Activated CD4-positive, alpha-beta T cell treated with anti-CD3 and anti-CD28 coated beads, Interleukin-2, amount 50 U/mL, for 24 hours (primary cell): ENCODE results near the gene TIMM50.
"Not testable (repeated sequence)": the region's sequence is repeated elsewhere in the genome, so short reads cannot be mapped to it uniquely, and the experiment has no call there.

ENCODE experiments used
- DNase-seq, 2 donors: peaks; one replicate each; pipeline ENCODE4 v3.0.0-alpha.2; 2020; ENCODE audit warnings: low read depth in 1 of 2, low spot score in 1 of 2

The TIMM50 gene

DNA sequence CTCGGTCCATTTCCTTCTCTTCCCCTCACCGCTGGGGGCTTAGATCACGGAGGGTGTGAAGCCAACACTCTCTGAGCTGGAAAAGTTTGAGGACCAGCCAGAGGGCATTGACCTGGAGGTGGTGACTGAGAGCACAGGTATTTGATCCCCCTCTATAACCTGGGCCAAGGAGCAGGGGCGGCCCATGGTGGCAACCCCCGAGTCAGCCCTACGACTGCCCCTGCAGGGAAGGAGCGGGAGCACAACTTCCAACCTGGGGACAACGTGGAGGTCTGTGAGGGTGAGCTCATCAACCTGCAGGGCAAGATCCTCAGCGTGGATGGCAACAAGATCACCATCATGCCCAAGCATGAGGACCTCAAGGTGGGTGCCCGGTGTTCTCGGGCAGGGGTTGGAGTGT is 11.6 kb upstream of the TIMM50 start:
- DNase-seq: no peak

DNA sequence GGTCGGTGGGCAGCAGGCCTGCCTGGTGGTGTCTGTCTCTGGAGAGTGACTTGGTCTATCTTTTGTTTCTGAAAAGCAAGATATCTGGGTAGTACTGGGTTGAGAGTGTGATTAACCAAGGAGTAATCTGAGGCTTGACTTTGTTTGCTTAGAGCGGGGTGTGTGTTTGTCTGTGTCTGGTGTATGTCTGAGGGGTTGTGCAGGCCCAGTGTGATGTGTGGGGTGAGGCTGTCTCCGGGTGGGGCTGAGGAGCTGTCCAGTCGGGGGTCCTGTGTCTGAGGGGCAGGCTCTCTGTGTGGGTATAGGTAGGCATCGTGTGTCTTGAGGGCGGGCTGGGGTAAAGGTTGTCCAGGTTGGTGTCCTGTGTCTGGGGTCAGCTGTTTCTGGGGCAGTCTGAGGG is 11.1 kb upstream of the TIMM50 start:
- no peak for DNase-seq

DNA sequence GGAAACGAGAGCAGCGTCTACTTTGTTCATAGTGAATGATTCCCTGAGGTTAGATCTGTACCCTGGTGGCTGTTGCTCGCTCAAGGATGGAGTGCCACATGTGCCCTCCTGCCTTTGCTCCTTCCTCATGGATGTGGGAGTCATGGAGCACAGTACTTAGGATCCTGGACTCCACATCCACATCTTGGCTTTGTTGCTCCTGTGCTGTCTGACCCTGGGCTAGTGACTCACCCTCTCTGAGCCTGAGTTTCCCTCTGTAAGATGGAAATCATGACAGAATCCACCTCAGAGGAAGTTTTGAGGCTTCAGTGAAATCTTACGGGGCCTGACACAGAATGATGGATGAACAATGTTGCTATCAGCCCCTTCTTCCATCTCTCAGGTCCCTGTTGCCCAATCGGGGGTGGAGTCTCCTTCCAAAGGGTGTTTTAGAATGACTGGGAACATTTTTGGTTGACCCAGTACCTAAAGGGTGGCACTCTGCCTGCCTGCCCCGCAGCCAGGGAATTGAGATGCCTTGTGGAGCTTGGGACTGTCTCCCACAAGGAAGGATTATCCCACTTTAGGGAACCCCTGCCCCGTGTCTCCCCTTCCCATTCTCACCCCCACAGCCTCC is 9.8 kb upstream of the TIMM50 start:
- DNase-seq: no peak

DNA sequence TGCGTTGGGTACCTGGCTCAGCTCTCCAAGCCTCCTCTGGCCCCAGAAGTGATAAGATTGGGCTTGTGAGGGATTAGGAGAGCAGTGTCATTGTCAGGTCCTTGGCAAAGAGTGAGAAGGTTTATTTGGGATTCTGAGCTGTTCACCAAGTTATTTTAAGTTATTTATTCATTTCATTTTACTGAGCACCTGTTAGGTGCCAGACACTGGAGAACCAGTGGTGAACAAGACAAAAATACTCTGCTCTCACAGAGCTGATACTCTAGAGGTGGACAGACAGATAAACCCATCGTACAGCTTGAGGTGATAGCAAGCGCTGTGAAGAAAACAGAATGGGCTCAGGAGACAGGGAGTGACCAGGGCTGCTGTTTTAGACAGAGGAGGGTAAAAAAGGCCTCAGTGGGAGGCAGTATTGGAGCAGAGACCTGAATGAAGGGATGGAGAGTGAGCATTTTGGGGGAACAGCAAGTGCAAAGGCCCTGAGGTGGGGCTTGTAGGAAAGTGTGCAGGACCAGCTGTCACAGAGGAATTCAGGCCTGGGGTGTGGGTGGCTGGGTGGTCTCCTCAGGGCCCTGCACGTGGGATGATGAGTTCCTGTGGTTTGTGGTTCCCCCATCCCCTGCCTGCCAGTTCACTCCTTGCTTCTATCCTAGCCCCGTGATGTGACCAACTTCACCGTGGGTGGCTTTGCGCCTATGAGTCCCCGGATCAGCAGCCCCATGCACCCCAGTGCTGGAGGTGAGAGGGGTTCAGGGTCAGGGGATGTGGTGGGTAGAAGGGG is 8.7 kb upstream of the TIMM50 start:
- no peak for DNase-seq

DNA sequence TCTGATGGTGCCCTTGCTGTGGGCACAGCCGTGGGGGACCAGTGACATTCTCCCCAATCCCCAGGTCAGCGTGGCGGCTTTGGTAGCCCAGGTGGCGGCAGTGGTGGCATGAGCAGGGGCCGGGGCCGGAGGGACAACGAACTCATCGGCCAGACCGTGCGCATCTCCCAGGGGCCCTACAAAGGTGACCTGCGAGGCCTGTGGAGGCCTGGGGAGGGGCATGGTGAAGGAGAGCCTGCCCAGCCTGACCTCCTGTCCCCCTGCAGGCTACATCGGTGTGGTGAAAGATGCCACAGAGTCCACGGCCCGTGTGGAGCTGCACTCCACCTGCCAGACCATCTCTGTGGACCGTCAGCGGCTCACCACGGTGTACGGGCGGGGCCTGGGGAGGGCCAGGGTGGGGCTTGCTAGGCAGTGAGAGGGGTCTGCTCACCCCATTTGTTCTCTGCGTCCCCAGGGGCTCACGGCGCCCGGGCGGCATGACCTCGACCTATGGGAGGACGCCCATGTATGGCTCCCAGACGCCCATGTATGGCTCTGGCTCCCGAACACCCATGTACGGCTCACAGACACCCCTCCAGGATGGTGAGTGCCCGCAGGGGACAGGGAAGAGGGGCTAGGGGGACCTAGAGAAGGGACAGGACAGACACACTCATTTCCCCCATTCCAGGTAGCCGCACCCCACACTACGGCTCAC is 7.7 kb upstream of the TIMM50 start:
- no peak for DNase-seq

DNA sequence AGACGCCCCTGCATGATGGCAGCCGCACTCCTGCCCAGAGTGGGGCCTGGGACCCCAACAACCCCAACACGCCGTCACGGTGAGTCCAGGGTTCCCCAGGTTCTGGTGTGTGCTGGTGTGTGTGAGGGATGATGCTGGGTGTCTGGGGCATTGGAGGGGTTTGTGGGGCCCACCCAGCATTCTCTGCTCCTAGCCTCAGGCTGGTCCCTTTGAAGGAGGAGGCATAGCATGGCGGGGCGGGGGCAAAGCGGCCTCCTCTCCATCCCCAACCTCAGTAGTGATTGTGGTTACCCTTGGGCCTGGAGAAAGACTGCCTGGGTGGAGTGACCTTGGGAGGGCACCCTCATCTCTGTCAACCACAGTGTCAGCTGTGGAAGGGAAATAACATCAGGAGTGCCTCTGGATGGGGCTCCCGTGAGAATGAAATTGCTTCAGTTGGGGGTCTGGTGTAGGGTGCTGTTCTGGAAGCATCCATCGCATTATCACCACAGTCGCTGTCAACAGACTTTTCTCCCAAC is 7.1 kb upstream of the TIMM50 start:
- DNase-seq: no peak

DNA sequence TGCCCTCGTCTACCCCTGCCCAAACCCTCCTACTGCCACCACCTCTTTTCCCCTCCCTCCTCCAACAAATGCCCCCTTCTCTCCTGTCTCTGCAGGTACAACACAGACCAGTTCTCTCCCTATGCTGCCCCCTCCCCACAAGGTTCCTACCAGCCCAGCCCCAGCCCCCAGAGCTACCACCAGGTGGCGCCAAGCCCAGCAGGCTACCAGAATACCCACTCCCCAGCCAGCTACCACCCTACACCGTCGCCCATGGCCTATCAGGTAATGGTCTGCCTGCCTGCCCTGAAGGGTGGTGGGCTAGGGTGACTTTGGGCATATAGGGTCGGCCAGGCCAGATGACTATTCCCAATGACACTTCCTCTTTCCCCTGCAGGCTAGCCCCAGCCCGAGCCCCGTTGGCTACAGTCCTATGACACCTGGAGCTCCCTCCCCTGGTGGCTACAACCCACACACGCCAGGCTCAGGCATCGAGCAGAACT is 6.5 kb upstream of the TIMM50 start:
- DNase-seq: peak; percentile 54 to 65

DNA sequence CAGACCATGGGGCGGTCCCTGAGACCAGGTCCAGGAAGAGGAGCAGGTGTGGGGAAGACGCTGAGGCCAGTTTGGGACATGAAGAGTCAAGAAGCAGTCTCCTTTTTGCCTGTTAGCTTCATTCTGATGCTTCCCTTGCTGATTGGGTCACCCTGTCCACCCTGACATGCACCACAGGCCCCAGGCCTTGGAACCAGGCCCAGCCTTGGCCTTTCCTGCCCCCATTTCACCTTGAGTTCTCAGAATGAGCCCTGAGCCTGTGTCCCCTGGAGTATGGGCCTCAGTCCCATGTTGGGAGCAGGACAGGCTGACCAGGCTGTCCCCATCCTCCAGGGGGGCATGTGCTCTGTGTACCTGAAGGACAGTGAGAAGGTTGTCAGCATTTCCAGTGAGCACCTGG is 4.9 kb upstream of the TIMM50 start:
- DNase-seq: no peak

DNA sequence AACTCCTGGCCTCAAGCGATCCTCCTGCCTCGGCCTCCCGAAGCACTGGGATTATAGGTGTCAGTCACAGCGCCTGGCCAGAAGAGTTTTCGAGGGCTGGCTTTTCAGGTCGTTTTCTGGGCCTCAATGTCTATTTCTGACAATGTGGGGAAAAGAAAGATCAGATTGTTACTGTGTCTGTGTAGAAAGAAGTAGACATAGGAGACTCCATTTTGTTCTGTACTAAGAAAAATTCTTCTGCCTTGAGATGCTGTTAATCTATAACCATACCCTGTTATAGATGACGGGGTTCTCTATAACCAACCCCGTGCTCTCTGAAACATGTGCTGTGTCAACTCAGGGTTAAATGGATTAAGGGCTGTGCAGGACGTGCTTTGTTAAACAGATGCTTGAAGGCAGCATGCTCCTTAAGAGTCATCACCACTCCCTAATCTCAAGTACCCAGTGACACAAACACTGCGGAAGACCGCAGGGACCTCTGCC is 1.3 kb upstream of the TIMM50 start:
- DNase-seq: not testable (repeated sequence)

DNA sequence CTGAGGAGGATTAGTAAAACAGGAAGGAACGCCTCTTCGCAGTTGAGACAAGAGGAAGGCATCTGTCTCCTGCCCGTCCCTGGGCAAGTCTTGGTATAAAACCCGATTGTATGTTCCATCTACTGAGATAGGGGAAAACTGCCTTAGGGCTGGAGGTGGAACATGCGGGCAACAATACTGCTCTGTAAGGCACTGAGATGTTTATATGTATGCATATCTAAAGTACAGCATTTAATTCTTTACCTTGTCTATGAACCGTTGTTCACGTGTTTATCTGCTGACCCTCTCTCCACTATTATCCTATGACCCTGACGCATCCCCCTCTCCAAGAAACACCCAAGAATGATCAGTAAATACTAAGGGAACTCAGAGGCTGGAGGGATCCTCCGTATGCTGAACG is 722 bp upstream of the TIMM50 start:
- DNase-seq: no peak

DNA sequence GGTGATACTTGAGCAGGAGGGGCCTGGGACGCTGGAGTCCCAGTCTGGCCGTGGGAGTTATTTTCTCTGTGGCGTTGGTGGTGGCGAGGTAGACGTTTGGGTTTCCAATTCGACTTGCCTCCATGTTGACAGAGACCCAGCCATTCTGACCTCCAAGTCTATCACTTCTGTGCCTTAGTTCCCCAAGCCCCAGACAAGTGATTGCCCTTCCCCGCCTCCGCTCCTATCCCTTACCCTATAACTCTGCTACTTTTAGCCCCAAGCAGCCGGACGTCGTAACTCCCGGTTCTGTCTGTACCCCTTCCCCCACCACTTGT is 549 bp downstream of the TIMM50 start:
- DNase-seq: no peak

DNA sequence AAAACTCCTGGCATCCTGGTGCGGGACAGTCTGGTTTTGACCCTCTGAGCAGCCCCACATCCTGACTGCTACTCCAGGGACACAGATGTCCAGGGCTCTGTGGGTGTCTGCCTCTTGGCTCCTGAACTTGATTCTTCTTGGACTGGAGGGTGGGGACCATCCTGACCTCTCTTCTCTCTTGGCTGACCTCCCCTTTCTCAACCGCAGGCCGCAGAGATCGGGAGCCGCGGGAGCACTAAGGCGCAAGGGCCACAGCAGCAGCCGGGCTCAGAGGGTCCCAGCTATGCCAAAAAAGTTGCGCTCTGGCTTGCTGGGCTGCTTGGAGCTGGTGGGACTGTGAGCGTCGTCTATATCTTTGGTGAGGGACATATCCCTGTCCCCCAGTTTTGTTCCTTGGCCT is 1.0 kb downstream of the TIMM50 start:
- DNase-seq: no peak

DNA sequence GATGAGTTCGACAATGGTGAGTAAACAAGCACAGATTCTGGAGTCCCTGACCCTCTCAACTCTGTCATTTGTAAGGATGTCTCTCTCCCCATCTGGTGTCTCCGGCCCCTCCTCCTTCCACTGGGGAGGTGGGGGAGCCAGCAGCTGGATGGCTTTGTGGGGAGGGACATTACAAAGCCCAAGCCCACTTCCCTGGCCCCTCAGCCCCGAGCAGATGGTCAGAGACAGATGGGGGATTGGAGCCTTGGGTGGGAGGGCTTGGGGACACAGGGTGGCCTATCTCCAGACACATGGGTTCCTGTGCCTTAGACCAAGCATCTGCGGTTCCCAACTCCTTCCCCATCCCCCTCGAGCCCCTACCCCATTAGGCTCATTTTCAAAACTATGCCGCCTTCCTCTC is 2.5 kb downstream of the TIMM50 start:
- DNase-seq: no peak

DNA sequence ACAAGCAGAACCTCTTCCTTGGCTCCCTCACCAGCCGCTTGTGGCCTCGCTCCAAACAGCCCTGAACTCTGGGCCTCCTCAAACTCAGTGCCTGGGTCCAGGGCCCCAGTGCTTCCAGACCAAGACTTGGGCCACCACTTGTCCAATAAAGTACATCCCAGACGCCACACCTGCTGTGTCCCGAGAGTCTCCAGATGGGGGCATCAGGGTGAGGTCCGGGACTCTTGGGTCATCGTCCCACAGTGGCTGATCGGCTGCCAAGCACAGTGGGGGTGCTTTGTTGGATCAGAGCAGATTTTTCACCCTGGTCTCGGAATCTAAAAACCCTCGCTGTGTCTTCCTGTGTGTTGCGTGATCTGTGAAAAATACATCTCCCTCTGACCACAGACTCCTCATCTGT is 9.1 kb downstream of the TIMM50 start:
- no peak for DNase-seq

DNA sequence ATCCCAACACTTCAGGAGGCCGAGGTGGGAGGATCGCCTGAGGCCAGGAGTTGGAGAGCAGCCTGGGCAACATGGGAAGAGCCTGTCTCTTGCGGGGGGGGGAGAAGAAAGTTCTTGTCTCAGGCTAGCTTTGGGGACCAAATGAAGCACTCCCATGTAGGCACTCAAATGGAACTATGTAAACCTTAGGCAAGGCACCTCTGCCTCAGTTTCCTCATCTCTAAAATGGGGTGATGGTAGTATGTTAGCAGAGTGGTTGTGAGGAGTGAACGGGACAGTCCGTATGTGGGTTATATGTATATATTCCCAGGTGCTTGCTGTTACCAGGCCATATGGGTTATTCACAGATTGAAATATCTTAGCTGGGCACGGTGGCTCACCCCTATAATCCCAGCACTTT is 11.6 kb downstream of the TIMM50 start:
- DNase-seq: no peak

DNA sequence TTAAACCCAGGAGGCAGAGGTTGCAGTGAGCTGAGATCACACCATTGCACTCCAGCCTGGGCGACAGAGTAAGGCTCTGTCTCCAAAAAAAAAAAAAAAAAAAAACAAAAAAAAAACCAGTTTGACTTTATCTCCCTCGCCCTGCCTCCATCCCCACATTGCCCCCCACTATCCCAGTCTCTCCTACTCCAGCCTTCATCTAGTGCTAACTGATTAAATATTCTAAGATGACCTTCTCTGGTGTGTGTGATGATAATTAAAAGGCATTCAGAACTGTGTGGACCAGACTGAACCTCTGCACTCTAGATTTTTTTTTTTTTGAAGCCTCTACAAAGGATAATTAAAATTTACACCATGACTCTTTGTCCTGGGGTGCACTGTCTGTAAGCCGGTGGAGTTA is 12.2 kb downstream of the TIMM50 start:
- no peak for DNase-seq

DNA sequence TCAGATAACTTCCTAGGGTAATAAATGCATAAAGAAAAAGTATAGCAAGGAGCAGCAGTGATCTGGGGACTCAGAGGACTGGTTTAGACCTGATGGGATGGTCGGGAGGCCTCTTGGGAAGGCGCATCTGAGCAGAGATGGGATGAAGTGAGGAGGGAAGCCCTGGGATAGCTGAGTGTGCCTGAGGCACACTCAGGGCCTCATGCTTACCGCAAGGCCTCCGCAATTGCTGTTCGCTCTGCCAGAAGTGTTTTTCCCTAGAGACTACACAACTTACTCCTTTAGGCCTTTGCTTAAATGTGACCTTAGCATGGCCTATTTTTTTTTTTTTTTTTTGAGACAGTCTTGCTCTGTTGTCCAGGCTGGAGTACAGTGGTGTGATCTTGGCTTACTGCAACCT is 14.0 kb downstream of the TIMM50 start:
- no peak for DNase-seq

DNA sequence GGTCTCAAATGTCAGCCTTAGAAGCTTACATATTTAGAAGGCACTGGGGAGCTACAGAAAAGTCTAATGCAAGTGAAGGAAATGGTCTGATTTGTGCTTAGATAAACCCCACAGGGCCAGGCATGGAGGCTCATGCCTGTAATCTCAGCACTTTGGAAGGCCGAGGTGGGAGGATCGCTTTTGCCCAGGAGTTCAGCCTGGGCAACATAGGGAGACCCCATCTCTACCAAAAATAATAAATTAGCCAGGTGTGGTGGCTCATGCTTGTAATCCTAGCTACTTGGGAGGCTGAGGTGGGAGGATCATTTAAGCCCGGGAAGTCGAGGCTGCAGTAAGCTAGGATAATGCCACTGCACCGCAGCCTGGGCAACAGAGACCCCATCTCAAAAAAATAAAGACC is 15.4 kb downstream of the TIMM50 start:
- DNase-seq: no peak

DNA sequence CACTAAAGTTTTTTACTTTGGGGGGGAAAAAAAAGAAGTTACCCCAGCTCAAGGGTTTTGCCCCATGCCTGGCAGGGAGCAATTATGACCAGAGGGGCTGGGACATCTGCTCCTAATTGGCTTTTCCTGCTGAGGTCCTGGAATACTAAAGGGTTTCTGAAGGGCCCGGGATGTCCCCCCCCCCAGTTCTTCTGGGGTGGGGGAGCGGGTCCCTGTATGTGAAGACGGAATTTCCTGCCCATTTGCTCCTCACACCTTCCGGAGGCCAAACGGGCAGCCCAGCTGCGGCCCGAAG is 17.0 kb downstream of the TIMM50 start:
- no peak for DNase-seq

DNA sequence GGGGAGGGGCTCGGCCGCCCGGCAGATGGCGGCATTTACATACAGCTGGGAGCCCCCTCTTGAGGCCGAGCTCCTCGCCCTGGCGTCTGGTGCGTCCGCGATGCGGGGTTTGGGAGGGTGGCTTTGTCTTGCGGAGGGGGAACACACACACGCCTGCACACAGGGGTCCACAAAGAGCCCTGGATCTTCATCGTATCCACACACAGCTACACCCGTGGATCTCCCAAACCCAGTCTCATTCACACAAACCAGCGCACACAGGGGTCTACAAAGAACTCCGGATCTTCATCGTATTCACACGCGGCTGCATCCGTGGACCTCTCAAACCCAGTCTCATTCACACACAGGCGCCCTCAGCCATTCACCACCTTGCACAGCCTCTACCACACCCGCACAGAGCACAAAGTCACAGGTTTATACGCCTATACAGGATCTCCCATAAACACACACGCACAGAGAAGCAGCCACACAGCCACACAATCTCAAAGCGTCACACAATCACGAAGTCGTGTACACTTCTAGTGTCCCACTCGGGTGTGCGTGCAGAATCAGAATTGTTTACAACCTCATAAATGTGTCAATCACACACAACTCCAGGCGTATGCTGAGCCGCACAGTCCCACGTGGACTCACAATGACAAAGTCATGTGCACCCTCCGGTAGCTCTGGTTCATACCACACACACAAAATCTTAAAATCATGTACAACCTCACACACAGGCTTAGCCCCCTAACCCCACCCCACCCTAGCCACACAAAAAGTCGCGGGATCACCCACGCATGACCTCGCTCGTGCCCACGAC is 17.6 kb downstream of the TIMM50 start:
- DNase-seq: no peak

DNA sequence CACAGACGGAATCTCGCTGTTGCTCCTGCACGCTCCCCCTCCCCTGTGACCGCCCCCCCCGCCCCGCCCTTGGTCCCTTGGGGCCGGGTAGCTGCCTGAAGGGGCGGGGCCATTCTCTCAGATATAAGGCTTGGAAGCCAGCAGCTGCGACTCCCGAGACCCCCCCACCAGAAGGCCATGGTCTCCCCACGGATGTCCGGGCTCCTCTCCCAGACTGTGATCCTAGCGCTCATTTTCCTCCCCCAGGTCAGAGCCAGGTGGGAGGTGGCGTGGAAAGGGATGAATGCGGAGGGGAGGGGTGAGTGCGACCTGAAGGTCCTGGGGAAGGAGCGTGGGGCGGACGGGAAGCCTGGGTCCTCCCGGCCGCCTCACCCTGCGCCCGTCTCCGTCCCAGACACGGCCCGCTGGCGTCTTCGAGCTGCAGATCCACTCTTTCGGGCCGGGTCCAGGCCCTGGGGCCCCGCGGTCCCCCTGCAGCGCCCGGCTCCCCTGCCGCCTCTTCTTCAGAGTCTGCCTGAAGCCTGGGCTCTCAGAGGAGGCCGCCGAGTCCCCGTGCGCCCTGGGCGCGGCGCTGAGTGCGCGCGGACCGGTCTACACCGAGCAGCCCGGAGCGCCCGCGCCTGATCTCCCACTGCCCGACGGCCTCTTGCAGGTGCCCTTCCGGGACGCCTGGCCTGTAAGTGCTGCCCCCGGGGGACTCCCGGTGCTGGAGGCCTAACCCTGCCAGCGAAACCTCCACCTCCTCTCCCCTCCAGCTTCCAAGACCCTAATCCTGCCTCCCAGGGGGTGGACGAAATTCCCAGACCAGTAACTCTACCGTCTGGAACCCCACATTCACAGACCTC is 18.4 kb downstream of the TIMM50 start, which contains the start of gene DLL3:
Gene DLL3, plus strand, starts transcription at position 150 of the 845 bp plus-strand sequence. Its CDS starts 28 bp downstream, at position 178.
- DNase-seq: no peak
